Glutamatergic neuron (in vitro differentiated cells): ENCODE measurements around the gene RGL1. TPM values are rescaled to one million over a fixed set of nuclear protein-coding genes. Genes with fewer than 3 reads are reported as not detected.

Experiments used
- DNase-seq: peaks from one replicate; pipeline ENCODE4 v3.0.0; 2022
- H3K27ac Mint-ChIP-seq: one replicate; pipeline ENCODE4 v1.8.0; 2020; ENCODE audit warnings: mild to moderate bottlenecking, mixed read lengths, inconsistent platforms; ENCODE audit not compliant: unreplicated experiment
- H3K27me3 Mint-ChIP-seq: one replicate; pipeline ENCODE4 v1.8.0; 2020; ENCODE audit warnings: mild to moderate bottlenecking, moderate library complexity, mixed read lengths, inconsistent platforms; ENCODE audit not compliant: unreplicated experiment
- H3K36me3 Mint-ChIP-seq: one replicate; pipeline ENCODE4 v1.8.0; 2020; ENCODE audit warnings: mild to moderate bottlenecking, mixed read lengths, inconsistent platforms; ENCODE audit not compliant: unreplicated experiment
- H3K4me1 Mint-ChIP-seq: one replicate; pipeline ENCODE4 v1.8.0; 2020; ENCODE audit warnings: mild to moderate bottlenecking, low read depth, mixed read lengths, inconsistent platforms; ENCODE audit not compliant: unreplicated experiment
- H3K4me3 Mint-ChIP-seq: one replicate; pipeline ENCODE4 v1.8.0; 2020; ENCODE audit warnings: mild to moderate bottlenecking, mixed read lengths, inconsistent platforms; ENCODE audit not compliant: unreplicated experiment
- H3K9me3 Mint-ChIP-seq: one replicate; pipeline ENCODE4 v1.8.0; 2020; ENCODE audit warnings: mild to moderate bottlenecking, moderate library complexity, mixed read lengths, inconsistent platforms; ENCODE audit not compliant: unreplicated experiment
- total RNA-seq: library from RNA; stranded (reverse); fragmentation: NEBNext Ultra II Directional; extraction: Animal tissue kit (Norgen Biotek cat#: 25700); gene quantifications from one replicate; pipeline ENCODE4 v1.2.1, GENCODE V29; 2021; ENCODE audit not compliant: unreplicated experiment
- TF ChIP-seq, protein P1 (sequence below): fragments of 200-600 bp; sonication (generic); IDR thresholded peaks from one replicate; pipeline ENCODE4 v1.5.0; 2021; ENCODE audit not compliant: partially characterized antibody, unreplicated experiment

The RGL1 gene
- total RNA-seq, 1 donor from 2014 or later, result 4.9 TPM

DNA sequence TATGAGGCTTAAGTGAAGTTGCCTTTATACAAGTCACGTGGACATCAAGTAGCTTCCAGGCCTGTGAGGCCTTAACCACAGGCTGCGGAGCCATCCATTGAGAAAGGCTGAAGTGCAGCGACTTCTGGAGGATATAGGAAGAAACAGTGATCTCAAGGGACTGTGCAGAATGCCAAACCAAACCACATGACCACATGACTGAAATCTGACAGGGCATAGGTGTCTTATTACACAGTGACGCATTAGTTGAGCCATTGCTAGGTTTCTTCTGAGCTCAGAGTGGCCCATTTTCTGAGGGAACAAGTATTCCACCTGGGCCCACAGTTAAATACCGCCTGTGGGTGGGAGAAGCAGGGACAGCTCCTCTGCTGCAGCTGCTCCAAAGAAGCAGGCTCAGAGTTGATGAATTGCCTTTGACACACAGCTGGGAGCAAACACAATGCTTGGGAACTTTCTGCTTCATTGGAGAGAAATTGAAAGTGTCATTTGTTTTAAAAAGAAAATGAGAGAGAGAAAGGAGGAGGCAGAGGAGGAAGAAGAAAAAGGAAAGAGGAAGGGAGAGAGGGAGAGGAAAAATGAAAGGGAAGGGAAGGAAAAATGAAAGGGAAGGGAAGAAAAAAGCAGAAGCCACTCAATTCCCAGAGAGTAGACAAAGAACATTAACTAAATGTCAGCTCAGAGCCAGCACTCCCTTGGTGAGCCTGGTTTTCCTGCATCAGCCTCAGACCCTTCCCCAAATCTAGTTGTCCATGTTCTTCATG lies 138.2 kb downstream of the RGL1 start:
- Mint-ChIP-seq H3K4me3 (no peak overlapping the region), H3K27ac (no peak overlapping the region)

GRCh38 chr1:183945428-183946319 lies 140.8 kb downstream of the RGL1 start:
- Mint-ChIP-seq H3K27me3 (peaks cover 2% of the 10 kb centered on the region), H3K36me3 (peaks cover 6% of the 10 kb centered on the region), H3K27ac (no peak overlapping the region), H3K4me3 (no peak overlapping the region), H3K9me3 (no peaks in the 10 kb centered on the region), H3K4me1 (peaks cover 24% of the 10 kb centered on the region)
- TF ChIP-seq, protein P1, sequence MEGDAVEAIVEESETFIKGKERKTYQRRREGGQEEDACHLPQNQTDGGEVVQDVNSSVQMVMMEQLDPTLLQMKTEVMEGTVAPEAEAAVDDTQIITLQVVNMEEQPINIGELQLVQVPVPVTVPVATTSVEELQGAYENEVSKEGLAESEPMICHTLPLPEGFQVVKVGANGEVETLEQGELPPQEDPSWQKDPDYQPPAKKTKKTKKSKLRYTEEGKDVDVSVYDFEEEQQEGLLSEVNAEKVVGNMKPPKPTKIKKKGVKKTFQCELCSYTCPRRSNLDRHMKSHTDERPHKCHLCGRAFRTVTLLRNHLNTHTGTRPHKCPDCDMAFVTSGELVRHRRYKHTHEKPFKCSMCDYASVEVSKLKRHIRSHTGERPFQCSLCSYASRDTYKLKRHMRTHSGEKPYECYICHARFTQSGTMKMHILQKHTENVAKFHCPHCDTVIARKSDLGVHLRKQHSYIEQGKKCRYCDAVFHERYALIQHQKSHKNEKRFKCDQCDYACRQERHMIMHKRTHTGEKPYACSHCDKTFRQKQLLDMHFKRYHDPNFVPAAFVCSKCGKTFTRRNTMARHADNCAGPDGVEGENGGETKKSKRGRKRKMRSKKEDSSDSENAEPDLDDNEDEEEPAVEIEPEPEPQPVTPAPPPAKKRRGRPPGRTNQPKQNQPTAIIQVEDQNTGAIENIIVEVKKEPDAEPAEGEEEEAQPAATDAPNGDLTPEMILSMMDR, result no peak
- no peak for DNase-seq

More for the DNA sequence above, 138.2 kb downstream of the RGL1 start:
- peaks cover 25% of the 10 kb centered on the region for H3K4me1 Mint-ChIP-seq
- no peaks in the 10 kb centered on the region for H3K9me3 Mint-ChIP-seq
- TF ChIP-seq, protein P1, result no peak
- no peaks in the 10 kb centered on the region for H3K36me3 Mint-ChIP-seq
- peaks cover 2% of the 10 kb centered on the region for H3K27me3 Mint-ChIP-seq
- DNase-seq, result no peak

GRCh38 chr1:183946320-183946613 lies 141.3 kb downstream of the RGL1 start:
- peaks cover 2% of the 10 kb centered on the region for H3K27me3 Mint-ChIP-seq
- no peak overlapping the region for H3K27ac Mint-ChIP-seq
- no peak for DNase-seq
- H3K36me3 Mint-ChIP-seq, result peaks cover 6% of the 10 kb centered on the region
- H3K4me3 Mint-ChIP-seq, result no peak overlapping the region
- H3K4me1 Mint-ChIP-seq, result peaks cover 22% of the 10 kb centered on the region
- H3K9me3 Mint-ChIP-seq, result no peaks in the 10 kb centered on the region
- TF ChIP-seq, protein P1, result no peak

GRCh38 chr1:183947988-183948387 lies 143.1 kb downstream of the RGL1 start:
- DNase-seq, result no peak
- Mint-ChIP-seq H3K9me3 (no peaks in the 10 kb centered on the region), H3K4me3 (no peak overlapping the region), H3K4me1 (peaks cover 12% of the 10 kb centered on the region), H3K27ac (no peak overlapping the region), H3K36me3 (peaks cover 6% of the 10 kb centered on the region), H3K27me3 (no peaks in the 10 kb centered on the region)
- TF ChIP-seq, protein P1, result no peak

GRCh38 chr1:183952101-183952500 lies 147.2 kb downstream of the RGL1 start:
- no peaks in the 10 kb centered on the region for H3K9me3 Mint-ChIP-seq
- no peak overlapping the region for H3K4me3 Mint-ChIP-seq
- H3K27me3 Mint-ChIP-seq, result no peaks in the 10 kb centered on the region
- no peak for DNase-seq
- TF ChIP-seq, protein P1, result no peak
- H3K4me1 Mint-ChIP-seq, result no peaks in the 10 kb centered on the region
- H3K36me3 Mint-ChIP-seq, result peaks cover 6% of the 10 kb centered on the region
- H3K27ac Mint-ChIP-seq, result no peak overlapping the region
